Duodenal mucosa (tissue), 2 donors: ENCODE results near the gene GRK7.

ENCODE experiments used
- H3K27ac ChIP-seq: one replicate; pipeline ENCODE4 v1.7.0; 2013; ENCODE audit warnings: low read depth, low read length
- H3K27me3 ChIP-seq, 2 donors: one replicate each; pipeline ENCODE4 v1.7.0; 2013; ENCODE audit warnings: low read length in 2 of 2, control low read depth in 1 of 2; ENCODE audit not compliant: insufficient read depth in 2 of 2, control insufficient read depth in 1 of 2
- H3K36me3 ChIP-seq, 2 donors: one replicate each; pipeline ENCODE4 v1.7.0; 2013; ENCODE audit warnings: low read length in 2 of 2, control low read depth in 1 of 2; ENCODE audit not compliant: insufficient read depth in 2 of 2, control insufficient read depth in 1 of 2
- H3K4me1 ChIP-seq, 2 donors: one replicate each; pipeline ENCODE4 v1.7.0; 2013; ENCODE audit warnings: low read length in 2 of 2, control low read depth in 1 of 2; ENCODE audit not compliant: insufficient read depth in 2 of 2, control insufficient read depth in 1 of 2
- H3K4me3 ChIP-seq, 2 donors: one replicate each; pipeline ENCODE4 v1.7.0; 2013; ENCODE audit warnings: low read length in 2 of 2, low read depth in 1 of 2
- H3K9ac ChIP-seq, 2 donors: one replicate each; pipeline ENCODE4 v1.7.0; 2013; ENCODE audit warnings: low read length in 2 of 2, low read depth in 1 of 2
- H3K9me3 ChIP-seq, 2 donors: one replicate each; pipeline ENCODE4 v1.7.0; 2013; ENCODE audit warnings: low read length in 2 of 2, control low read depth in 1 of 2; ENCODE audit not compliant: control insufficient read depth in 1 of 2

The GRK7 gene, protein sequence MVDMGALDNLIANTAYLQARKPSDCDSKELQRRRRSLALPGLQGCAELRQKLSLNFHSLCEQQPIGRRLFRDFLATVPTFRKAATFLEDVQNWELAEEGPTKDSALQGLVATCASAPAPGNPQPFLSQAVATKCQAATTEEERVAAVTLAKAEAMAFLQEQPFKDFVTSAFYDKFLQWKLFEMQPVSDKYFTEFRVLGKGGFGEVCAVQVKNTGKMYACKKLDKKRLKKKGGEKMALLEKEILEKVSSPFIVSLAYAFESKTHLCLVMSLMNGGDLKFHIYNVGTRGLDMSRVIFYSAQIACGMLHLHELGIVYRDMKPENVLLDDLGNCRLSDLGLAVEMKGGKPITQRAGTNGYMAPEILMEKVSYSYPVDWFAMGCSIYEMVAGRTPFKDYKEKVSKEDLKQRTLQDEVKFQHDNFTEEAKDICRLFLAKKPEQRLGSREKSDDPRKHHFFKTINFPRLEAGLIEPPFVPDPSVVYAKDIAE (N-terminal part only)

DNA sequence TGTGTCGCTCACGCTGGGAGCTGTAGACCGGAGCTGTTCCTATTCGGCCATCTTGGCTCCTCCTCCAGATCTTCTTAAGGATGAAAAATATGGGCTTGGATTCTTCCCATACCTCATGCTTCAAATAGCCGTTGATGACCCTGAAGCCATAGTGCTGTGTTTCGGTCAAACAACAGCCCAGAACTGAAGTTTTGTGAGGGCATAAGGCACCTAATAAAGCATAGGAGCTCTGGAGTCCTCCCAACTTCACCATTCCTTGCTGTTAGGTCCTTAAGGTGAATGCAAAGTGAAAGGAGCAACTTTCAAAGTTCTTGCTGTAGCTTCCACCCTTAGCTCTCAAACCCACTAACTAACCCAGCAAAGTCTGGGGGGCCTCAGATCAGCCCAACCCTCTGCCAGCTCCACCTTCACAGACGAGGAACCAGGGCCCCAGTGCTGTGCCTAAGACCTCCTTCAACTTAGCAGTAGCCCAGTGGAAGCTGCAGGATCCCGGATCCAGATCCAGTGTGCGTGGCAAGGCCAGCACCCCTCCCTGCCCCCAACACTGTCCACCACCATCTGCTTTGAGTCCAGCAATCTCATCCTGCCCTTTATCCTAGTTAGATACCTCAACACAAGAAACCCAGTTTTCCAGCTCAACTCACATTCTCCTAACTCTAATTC is at the start of gene GRK7:
Gene GRK7 (plus strand): TSS at position 321 of the 663 bp plus-strand sequence. CDS start 14,877 bp downstream, outside the sequence.
- Histone ChIP-seq H3K4me3 (no peak within 1 kb of the TSS), H3K27me3 (no peaks in the 10 kb centered on the region), H3K27ac (no peak within 1 kb of the TSS)

DNA sequence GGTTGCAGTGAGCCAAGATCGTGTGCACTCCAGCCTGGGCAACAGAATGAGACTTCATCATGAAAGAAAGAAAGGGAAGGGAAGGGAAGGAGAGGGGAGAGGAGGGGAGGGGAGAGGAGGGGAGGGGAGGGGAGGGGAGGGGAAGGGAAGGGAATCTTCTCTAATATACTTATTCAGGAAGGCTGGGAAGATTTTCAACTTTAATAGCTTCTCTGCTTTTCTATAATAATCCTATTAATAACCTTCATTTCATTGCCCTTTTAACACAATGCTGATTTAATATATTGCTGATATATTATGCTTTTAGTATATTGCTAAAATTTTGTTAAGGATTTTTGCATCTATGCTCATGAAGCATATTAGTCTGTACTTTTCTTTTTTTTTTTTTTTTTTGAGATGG is 48.5 kb upstream of the GRK7 start:
- H3K9ac ChIP-seq: no peak overlapping the region
- H3K27ac ChIP-seq: no peak overlapping the region
- H3K9me3 ChIP-seq: no peaks in the 10 kb centered on the region
- H3K27me3 ChIP-seq: no peaks in the 10 kb centered on the region
- H3K4me1 ChIP-seq: no peaks in the 10 kb centered on the region
- H3K4me3 ChIP-seq: no peak overlapping the region
- no peaks in the 10 kb centered on the region for H3K36me3 ChIP-seq

More for the DNA sequence above, at the start of gene GRK7:
- Histone ChIP-seq H3K4me1 (no peaks in the 10 kb centered on the region), H3K36me3 (no peaks in the 10 kb centered on the region), H3K9me3 (no peaks in the 10 kb centered on the region), H3K9ac (no peak within 1 kb of the TSS)

GRCh38 chr3:141722081-141722480 is 41.1 kb upstream of the GRK7 start:
- Histone ChIP-seq H3K27ac (no peak overlapping the region), H3K4me1 (no peaks in the 10 kb centered on the region), H3K4me3 (no peak overlapping the region), H3K9ac (no peak overlapping the region), H3K36me3 (no peaks in the 10 kb centered on the region), H3K27me3 (no peaks in the 10 kb centered on the region), H3K9me3 (no peaks in the 10 kb centered on the region)

- Histone ChIP-seq H3K27me3 (no peaks in the 10 kb centered on the region), H3K27ac (no peak overlapping the region), H3K4me1 (no peaks in the 10 kb centered on the region), H3K4me3 (no peak overlapping the region), H3K36me3 (no peaks in the 10 kb centered on the region), H3K9ac (no peak overlapping the region), H3K9me3 (no peaks in the 10 kb centered on the region)
Measured at GRCh38 chr3:141722648-141723047, 40.6 kb upstream of the GRK7 start.

DNA sequence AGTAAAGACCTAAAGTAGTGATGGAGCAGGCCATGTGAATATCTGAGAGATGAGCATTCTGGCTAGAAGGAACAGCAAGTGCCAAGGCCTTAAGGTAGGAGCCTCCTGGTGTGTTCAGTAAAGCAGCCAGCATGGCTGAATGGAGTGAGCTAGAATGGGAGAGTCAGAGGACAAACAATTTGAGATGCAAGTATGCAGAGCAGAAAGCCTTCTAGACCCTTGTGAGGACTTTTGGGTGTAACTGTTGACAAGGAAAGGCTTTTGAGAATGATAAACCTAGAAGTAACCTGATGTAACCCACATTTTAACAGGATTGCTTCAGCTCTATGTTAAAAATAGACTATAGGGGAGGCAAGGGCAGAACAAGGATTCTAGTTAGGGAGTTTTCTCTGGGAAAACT is 40.0 kb upstream of the GRK7 start:
- H3K27me3 ChIP-seq: no peaks in the 10 kb centered on the region
- H3K9me3 ChIP-seq: no peaks in the 10 kb centered on the region

DNA sequence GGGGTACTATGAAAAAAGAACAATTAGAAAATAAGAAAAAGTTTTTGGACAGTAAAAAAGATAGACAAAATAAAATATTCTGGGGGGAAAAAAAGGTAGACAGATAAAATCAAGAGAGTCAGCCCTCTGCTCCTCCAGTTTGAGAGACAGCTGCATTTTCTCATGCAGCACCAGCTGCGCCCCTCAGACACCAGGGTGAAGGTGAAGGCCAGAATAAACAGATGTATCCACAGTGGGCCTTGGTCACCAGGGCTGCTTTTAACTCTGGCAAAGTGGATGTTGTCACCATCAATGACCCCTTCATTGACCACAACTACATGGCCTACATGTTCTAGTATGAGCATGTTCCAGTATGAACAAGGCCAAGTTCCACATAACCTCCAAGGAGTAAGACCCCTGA is 39.0 kb upstream of the GRK7 start:
- Histone ChIP-seq H3K9ac (no peak overlapping the region), H3K4me3 (no peak overlapping the region), H3K27ac (no peak overlapping the region), H3K4me1 (no peaks in the 10 kb centered on the region), H3K36me3 (no peaks in the 10 kb centered on the region), H3K9me3 (no peaks in the 10 kb centered on the region), H3K27me3 (no peaks in the 10 kb centered on the region)

More for the DNA sequence above, 40.0 kb upstream of the GRK7 start:
- H3K27ac ChIP-seq: no peak overlapping the region
- no peak overlapping the region for H3K9ac ChIP-seq
- no peaks in the 10 kb centered on the region for H3K36me3 ChIP-seq
- no peaks in the 10 kb centered on the region for H3K4me1 ChIP-seq
- H3K4me3 ChIP-seq: no peak overlapping the region

- no peak overlapping the region for H3K4me3 ChIP-seq
- no peaks in the 10 kb centered on the region for H3K27me3 ChIP-seq
- H3K36me3 ChIP-seq: no peaks in the 10 kb centered on the region
- H3K9me3 ChIP-seq: no peaks in the 10 kb centered on the region
- H3K9ac ChIP-seq: no peak overlapping the region
- no peak overlapping the region for H3K27ac ChIP-seq
- no peaks in the 10 kb centered on the region for H3K4me1 ChIP-seq
Measured at GRCh38 chr3:141725036-141725435, 38.2 kb upstream of the GRK7 start.

GRCh38 chr3:141726483-141726882 is 36.7 kb upstream of the GRK7 start:
- no peak overlapping the region for H3K4me3 ChIP-seq
- H3K9me3 ChIP-seq: no peaks in the 10 kb centered on the region
- H3K9ac ChIP-seq: no peak overlapping the region
- no peaks in the 10 kb centered on the region for H3K27me3 ChIP-seq
- no peaks in the 10 kb centered on the region for H3K4me1 ChIP-seq
- no peaks in the 10 kb centered on the region for H3K36me3 ChIP-seq
- H3K27ac ChIP-seq: no peak overlapping the region

DNA sequence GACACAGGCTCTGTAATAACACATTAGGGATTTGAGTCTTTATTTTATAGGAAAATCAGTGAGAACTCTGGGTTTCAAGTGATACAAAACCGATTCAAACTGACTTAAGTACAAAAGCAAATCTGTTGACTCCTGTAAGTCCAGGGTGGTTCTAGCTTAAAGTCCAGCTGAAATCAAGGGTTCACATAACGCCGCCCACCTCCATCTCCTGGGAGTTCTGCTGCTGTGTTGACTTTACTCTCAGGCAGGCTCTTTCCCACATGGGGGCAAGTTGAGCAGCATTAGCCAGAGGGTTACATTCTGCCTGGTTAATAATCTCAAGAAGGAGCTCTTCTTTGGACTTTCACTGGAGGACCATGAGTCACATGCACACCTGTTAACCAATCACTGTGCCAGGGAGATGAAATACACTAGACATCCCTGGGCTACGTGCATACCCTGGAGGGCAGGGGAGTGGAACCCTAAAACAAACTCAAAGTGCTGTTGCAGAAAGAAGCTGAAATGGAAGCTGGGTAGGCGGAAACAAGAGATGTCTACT is 34.8 kb upstream of the GRK7 start:
- no peak overlapping the region for H3K9ac ChIP-seq
- H3K36me3 ChIP-seq: no peaks in the 10 kb centered on the region
- no peak overlapping the region for H3K4me3 ChIP-seq
- H3K9me3 ChIP-seq: no peaks in the 10 kb centered on the region
- H3K27me3 ChIP-seq: no peaks in the 10 kb centered on the region
- no peak overlapping the region for H3K27ac ChIP-seq
- no peaks in the 10 kb centered on the region for H3K4me1 ChIP-seq

- H3K27ac ChIP-seq: no peak overlapping the region
- no peaks in the 10 kb centered on the region for H3K4me1 ChIP-seq
- H3K36me3 ChIP-seq: no peaks in the 10 kb centered on the region
- H3K27me3 ChIP-seq: no peaks in the 10 kb centered on the region
- H3K4me3 ChIP-seq: no peak overlapping the region
- H3K9me3 ChIP-seq: no peaks in the 10 kb centered on the region
- H3K9ac ChIP-seq: no peak overlapping the region
Measured at GRCh38 chr3:141729240-141729639, 34.0 kb upstream of the GRK7 start.
